HuH-7 (cell line): Measurements from ENCODE around the gene CCL21.

ENCODE experiments used
- DNase-seq: peaks from one replicate; pipeline ENCODE4 v3.0.0; 2011; ENCODE audit warnings: low spot score

The CCL21 gene

DNA sequence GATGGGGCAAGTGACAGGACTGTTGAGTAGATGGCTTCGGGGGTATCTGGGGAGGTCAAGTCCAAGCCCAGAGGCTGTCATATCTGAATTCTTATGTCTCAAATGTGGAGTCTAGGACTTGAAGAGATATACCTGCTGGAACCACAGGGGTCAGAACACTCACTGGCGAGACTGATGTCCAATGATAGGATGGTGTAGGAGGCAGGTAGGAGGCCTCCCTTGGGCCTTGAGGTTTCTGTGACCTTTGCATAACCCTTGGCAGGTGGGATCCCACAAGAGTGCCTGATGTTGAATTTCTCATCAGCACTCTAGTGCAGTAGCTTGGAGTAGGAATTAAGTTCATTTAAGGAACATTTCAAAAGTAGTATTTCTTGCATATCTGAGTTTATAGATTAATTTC, 2.8 kb downstream of the CCL21 start:
- DNase-seq = no peak

DNA sequence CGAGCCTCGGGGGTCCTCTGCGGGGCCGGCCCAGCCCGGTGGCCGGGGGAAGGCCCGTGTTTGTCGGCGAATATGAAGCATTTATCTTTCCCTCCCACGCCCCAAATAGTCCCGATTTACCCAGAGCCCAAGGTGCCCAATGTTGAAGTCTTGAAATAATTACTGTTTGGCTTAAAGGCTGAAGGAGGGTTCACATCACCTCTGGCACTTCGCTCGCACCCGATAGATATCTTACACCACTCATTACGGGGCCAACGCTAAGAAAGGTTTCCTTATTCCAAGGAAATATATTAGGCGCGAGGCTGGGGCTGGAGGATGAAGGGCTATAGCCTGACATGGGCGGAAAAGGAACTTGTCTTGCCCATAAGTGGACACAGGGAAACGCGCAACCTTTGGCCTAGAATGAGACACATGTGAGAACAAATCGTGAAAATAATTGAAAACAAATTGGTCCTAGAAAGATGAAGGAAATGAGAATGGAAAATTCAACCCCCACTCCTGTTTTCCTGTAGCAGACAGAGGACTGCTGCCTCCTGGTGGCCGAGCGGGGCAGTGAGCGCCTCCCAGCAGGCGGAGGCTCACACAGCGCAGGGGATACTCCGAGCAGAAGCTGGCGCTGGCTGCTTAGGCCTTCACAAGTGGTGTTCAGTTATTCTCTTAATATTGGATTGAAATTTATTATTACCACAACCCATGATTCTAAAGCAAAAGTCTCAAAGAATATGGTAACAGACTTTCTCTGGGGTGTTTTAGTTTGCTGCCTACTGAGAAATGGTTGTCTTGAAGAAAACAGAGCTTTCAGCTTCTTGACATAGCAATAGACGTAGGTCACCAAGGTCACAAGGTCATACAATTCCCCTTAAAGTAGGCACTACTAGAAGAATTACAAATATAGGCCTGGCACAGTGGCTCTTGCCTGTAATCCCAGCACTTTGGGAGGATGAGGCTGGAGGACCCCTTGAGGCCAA, 7.9 kb downstream of the CCL21 start:
- DNase-seq = peak; percentile 74

DNA sequence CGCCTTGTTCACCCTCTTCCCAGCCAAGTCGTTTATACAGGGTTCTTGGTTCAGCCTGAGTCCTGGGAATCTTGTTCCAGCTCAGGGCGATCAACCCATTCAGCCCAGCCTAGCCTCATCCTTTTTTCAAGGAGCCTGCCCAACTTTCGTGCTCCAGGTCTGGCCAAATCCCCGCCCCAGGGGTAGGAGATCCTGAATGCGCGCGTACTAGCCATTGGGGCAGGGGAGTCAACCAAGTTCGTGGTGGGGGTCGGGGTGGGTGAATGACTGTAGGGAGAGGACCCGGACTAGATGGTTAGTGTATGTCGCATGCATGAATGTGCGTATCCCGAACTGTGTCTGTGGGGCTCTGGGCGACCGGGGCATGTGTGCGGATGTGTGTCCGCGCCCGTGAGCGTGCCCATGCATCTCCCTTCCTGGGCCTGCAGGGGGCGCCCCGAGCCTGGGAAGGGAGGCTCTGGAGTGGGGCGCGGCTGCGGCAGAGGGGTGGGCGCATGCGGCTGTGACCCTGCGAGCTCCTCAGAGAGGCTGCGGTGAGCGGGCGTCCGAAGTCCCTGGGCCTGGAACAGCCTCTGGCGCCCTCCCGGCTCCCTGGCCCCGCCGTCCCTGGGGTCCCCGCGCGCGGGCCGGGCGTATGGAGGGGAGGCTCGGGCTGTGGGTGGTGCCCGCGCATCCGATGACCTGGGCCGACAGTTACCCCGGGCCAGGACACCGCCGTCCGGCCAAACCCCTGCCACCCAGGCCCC, 8.7 kb downstream of the CCL21 start:
- DNase-seq = peak; percentile 70

DNA sequence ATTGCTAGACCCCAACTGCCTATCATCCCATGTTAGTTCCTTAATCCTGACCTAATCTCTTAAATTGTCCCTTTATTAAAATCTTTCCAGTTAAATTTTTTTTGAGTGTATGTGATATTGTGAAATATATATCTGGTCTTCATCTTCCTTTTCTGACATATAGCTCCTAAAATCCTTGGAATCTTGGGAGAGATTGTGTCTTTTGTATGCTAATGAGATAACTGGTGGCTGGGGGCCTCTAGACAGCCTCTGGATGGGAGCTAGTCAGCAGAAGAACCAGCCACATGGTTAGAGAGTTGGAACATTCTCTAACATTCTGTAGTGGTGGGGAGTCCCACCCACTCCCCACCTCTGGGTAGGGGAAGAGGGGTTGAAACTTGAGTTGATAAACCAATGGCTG, 15.1 kb downstream of the CCL21 start:
- no peak for DNase-seq

DNA sequence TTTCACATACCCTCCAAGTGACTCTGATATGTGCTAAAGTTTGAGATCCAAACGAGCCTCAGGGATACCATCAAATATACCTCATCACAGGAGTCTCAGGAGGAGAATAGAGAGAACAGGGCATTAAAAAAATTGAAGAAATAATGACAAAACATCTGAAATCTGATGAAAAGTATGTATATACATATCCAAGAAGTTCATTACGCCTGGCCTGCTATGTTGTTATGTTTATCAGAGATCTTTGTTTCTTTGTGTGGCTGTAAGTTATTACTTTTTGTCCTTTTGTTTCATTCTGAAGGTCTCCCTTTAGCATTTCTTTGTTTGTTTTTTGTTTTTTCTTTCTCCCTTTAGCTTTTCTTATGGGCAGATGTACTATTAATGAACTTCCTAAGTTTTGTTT, 16.4 kb downstream of the CCL21 start:
- DNase-seq = no peak

DNA sequence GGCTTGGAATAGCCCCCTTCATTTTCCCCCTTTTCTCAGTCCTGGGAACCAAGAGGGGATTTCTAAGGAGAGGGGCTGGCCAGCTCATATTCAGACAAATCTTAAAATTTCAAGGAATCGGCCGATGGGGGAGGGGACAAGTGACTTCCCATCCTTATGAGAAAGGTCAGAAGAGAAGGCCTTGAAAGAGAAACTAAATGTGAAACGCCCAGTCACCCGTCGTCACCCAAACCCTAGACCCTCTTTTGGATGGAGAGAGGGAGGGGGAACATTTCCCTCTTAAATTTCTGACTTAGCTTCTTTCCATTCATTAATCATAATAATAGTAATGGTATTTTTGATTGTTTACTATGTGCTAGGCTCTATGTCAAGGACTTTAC, 18.0 kb downstream of the CCL21 start:
- DNase-seq = no peak

DNA sequence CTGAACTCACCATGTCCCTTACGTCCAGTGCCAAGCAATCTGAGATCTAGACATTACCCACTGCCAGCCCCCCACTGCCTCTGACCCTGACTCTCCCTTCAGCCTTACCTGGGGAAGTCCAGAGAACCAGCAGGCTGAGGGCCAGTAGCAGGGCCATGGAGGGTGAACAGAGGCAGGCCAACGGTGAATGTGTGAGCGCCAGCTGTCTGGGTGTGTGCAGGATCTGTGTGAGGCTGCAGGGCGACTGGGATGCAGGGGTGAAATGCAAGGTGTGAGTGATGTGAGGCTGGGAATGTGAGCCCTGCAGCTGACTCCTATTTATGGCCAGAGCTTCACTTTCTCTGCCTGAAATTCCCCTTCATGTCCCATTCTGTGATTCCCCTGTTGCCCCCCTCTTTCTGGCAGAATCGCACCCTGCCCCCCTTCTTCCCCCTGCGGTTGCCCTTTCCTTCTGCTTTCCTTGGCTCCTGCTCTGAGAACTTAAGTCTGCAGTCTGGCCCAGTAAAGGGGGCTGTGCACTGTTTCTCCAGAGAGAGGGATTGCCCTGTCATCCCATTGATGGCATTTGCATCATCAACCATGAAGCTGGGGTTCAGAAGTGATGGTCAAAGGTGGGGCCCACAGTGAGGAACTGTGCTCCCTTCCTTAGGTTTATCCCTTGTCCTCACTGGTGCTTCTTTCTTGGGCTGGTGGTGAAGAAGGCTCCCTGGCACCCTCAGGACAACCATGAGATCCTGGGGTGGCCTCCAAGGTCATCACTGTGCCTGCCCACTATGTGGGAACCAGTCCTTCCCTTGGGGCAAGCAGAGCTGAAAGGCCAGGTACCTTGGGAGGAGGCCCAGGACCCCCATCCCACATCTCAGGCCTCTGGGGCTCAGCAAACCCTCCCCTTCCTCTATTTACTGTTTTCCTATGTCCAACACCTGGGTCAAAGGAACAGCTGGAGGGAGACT, 18.7 kb downstream of the CCL21 start, which contains the start of gene CCL19:
TSS of gene CCL19 (minus strand) at position 294 of the 953 bp plus-strand sequence. CDS start at position 157, 137 bp downstream.
- no peak for DNase-seq

DNA sequence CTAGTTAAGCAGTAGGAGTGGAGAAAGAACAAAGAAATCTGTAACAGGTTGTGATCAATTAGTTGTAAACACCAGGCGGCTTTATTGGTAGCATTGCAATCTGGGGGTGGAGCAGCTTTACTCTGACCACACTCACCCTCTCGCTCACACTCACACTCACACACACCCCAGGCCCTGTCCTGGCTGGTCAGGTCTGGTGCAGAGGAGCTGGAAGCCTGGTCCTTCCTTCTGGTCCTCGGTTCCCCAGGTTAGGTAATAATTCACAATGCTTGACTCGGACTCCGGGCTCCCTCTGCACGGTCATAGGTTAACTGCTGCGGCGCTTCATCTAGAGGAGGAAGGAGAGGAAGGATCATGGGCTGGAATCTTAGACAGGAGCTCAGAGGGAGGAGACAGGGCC, 20.4 kb downstream of the CCL21 start:
- no peak for DNase-seq

DNA sequence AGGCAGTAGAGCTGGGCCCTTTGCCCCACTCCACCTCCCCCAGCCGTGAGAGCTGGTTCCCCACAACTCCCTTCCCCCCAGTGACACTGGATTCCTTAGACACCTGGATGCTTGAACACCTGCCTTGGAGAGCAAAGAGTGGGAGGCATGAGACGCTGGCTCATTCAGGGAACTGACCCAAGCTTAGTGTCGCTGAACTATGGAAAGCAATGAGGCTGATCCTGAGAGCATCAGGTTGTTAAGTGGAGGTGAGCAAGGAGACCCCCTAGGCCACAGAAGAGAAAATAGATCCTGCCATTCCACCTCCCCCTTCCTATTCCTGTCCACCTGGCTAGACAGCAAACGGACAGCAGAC, 20.8 kb downstream of the CCL21 start:
- no peak for DNase-seq

DNA sequence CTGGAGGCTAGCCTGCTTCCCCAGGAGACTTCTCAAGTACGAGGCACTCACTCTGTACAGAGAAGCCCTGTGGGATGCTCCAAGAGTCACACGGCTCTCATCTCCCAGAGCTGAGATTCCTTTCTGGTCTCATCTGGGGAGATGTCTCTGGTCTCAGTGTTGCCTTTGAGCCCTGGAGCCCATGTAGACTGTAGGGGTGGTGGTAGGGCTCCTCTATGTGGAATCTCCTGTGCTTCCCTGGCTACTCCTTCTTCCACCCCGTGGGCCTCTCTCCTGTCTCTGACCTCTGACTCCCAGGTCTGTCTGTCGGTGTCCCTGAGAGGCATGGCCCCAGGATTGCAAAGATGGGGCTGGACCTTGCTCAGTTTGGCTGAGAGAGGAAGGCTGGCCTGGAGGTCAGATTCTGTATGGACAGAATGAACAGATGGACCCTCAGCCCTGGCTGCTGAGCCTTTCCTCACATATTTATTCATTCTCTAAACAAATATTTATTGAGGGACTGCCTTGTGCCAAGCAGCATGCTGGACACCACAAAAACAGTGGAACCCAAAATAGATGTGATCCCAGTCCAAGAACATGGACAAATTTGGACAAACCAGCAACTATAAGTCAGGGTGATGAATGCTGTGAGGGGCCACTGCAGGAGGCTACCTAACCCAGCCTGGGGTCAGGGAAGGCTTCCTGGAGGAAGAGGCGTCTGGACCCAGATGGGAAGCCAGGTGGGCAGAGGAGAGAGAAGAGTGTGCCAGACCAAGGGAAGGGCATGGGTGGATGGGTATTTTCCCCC, 21.4 kb downstream of the CCL21 start:
- no peak for DNase-seq

DNA sequence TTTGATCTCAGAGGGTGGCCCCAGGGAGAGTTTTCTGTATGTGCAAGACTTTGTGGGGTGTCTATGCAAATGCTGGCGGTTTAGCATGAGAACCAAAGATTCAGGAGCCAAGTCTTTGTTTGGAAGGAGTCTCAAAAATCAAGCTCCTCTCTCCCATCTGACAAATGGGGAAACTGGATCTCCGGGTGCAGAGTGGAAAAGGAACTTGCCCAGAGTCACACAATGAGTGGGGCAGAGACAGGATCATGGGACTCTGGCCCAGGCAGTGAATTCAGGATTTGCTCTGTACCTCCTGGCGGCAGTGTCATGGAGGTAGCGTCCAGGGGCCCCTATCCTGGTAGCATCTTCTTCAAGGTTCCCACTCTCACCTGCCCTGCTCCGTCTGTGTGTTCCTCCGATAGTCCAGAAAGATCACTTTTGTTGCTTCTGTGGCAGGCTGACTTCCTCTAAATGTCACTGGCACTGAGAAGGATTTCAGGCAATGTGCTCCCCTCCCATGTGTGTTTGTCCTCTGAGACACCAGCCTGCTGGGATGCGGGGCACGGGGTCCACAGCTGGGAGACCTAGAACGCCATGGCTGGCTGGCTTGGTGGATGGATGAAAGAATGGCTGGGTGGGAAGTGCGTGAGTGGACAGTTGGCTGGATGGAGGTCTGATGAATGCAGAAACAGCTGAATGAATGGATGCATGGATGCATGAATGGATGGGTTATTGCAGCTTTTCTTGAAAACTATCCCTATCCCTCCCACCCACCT, 22.5 kb downstream of the CCL21 start:
- no peak for DNase-seq

DNA sequence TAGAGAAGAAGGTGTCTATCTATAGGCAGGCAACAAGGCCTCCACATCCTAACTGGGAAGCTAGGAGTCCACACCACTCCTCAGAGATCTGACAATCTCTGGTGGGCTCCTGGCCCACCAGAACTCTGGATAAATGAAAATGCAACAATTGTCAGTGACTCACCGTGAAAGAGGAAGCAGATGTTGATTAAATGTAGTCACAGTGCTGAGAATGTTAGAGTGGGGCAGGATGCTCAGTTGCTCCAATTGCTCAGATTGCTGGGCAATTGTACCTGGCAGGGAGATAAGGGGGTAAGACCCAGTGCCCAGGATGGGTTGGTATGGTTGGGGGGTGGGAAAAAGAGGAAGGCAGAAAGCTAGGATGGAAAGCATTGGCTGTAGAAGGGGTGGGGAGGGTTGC, 23.2 kb downstream of the CCL21 start:
- no peak for DNase-seq

DNA sequence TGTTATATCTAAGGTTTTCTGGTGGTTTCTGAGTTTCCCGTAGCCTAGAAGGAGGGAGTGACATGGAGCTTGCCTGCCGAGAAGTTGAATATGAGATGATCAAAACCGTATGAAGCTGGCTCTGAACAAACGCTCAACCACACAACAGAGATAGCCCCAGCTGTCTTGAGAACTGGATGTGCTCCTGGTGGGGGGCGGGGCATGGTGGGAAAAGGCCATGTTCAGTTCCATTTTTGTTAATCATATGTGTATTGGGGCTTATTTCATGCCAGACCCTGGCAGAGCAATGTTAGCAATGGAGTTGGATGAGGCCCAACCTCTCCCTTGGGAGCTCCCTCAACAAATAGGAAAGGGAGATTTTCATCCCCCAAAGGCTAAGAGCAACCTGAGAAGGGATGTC, 23.7 kb downstream of the CCL21 start:
- DNase-seq = no peak

DNA sequence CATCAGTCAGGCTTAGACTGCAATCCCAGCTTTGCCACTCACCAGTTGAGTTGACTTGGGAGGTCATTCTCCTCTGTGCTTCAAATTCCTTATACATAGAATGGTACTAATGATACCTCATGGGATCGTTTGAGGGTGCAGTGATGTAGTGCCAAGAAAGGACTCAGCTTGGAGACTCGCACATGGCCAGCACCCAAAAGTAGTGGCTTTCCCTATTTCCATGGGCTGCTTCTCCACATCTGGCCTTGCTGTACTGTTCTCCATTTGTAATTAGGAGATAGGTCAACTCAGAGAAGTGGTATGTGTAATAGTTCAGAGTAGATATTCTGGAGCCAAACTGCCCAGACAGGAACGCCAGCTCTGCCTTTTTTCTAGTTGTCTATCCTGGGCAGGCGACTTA, 24.3 kb downstream of the CCL21 start:
- DNase-seq = no peak

DNA sequence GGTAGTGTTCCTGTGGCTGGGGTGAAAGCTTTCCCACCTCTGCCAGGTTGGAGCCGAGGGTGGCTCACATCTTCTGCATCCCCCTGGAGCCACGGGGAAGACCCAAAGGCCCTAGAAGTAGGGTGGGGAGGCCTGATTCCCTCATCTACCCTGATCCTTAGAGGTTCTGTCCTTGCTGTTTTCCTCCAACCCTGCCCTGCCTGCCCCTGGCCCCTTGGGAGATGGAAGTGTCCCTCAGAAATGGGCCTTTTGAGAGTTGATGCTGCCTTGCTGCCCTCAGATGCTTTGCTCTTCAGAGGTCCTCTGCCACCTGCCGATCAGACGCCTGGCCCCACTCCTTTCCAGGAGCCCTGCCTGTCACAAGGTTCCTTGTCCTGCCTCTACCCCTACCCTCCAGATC, 25.1 kb downstream of the CCL21 start:
- no peak for DNase-seq

DNA sequence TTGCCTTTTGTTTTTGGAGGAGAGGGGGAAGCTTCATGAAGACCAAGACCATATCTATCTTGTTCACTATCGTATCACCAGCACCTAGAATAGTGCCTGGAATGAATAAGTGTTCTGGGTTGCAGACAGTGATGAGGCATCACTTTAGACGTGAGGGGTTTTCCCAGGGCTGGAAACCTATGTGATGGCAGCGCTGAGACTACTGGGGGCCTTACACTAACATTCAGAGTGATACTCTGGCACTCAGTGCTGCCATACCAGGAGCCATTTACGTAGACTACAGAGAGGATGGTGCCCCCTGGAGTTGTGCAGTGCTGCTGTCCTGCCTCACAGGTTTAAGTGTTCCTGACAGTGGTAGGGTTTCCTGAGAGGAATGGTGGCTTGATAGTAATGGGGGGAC, 25.8 kb downstream of the CCL21 start:
- no peak for DNase-seq

DNA sequence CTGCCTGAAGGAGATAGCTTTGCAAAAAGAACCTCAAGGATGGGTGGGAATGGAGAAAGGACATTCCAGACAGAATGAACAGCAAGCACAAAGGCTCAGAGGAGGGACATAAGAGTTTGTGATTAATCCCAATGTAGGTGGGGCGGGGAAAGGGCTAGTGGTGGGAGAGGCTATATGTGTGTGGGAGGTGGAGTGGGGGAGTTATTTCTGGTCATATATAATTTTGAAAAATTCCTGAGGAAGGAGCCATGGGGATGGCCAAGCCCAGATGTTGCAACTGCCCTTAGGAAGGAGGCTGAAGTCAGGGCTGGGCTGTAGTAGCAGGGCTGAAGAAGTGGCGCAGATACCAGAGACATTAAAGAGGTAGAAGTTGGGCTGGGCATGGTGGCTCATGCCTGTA, 34.1 kb downstream of the CCL21 start:
- DNase-seq = no peak

DNA sequence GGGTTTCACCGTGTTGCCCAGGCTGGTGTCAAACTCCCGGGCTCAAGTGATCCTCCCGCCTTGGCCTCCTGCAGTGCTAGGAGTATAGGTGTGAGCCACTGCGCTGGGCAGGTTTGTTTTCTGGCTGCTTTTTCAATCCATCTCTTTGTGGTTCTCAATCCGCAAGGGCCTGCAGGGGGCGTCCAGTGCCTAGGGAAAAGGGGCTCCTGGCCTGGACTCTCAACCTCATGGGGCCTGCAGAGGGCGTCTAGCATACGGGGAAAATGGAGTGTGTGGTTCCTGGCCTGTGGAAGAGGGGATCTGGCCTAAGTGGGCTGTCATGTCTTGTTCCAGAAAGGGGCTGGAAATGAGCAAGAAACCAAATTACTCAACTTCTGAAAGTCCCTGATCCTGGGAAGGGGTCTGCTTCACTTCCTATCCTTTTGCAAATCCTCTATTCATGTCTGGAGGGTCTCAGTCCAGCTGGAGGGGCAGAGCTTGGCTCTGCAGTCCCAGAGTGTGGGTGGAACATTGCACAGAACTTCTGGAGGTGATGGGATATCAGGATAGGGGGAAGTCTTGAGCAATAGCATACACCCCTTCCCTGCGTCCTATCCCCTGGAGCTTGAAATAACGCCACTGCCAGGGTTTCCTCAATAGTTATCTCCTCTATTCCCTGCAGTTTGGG, 34.8 kb downstream of the CCL21 start:
- peak; percentile 76 for DNase-seq

DNA sequence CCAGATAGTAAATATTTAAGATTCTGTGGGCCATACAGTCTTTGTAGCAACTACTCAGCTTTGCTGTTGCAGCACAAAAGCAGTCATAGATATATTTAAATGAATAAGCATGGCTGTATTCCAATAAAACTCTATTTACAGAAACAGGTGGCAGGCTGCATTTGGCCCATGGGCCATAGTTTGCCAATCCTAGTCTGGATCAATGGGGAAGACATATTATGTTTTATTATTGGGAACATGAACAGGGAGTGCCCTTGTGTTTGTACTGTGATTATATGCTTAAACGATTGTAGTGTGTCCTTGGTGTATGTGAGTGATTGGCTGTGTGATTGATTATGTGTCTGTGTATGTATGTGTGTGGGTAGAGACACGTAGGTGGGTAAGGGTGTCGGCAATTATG, 35.5 kb downstream of the CCL21 start:
- no peak for DNase-seq

DNA sequence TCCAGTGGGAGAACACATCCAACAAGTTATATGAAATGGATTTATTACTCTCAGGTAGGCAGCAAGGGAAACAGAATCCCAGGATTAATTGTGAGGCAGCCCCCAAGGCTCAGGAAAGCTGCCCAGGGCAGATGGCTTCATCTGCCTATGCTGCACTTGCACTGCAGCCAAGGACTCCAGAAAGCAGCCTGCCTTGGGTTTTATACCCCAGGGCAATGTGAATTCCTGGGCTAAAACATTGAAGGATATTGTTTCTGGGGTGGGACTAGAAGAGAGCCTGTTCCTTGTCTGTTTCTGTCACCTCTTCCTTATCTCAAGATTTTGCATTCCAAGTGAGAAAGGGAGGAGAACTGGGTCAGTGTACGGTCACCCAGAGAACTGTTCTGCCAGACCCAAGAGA, 38.6 kb downstream of the CCL21 start:
- no peak for DNase-seq
